Gastrocnemius medialis (tissue), 4 donors: ENCODE measurements around the gene CTTNBP2NL. TPM values are rescaled to one million over a fixed set of nuclear protein-coding genes. Genes with fewer than 3 reads are reported as not detected.
"Not testable (repeated sequence)": the region's sequence is repeated elsewhere in the genome, so short reads cannot be mapped to it uniquely, and the experiment has no call there.

ENCODE experiments used
- ATAC-seq, 2 donors: fragments of 150-250 bp; one replicate each; pipeline ENCODE4 v1.9.1; 2016
- DNase-seq, 2 donors: peaks; one replicate each; pipeline ENCODE4 v3.0.0-alpha.2; 2019
- H3K27ac ChIP-seq, 4 donors: fragments of 200-600 bp; sonication (generic); 1 replicate in 1 of 4; 2 replicates in 3 of 4; pipeline ENCODE4 v1.5.1; 2016 to 2018; ENCODE audit warnings: mild to moderate bottlenecking in 2 of 4, moderate library complexity in 1 of 4
- H3K27me3 ChIP-seq, 3 donors: fragments of 200-600 bp; sonication (generic) in 2 of 3; 1 replicate in 1 of 3; 2 replicates in 2 of 3; pipeline versions ENCODE4 v1.5.1 to v1.6.0; 2016 to 2019; ENCODE audit warnings: mild to moderate bottlenecking in 1 of 3, moderate library complexity in 1 of 3
- H3K36me3 ChIP-seq, 2 donors: fragments of 200-600 bp; sonication (generic) in 1 of 2; one replicate each; pipeline ENCODE4 v1.5.1; 2017 to 2018
- H3K4me1 ChIP-seq, 2 donors: fragments of 200-600 bp; sonication (generic) in 1 of 2; one replicate each; pipeline ENCODE4 v1.5.1; 2016 to 2017; ENCODE audit warnings: mild to moderate bottlenecking in 2 of 2
- H3K4me3 ChIP-seq, 4 donors: fragments of 200-600 bp; sonication (generic) in 3 of 4; 1 replicate in 1 of 4; 2 replicates in 3 of 4; pipeline ENCODE4 v1.5.1; 2016 to 2019; ENCODE audit warnings: mild to moderate bottlenecking in 2 of 4
- H3K9me3 ChIP-seq, 3 donors: fragments of 200-600 bp; sonication (generic) in 2 of 3; 1 replicate in 1 of 3; 2 replicates in 2 of 3; pipeline ENCODE4 v1.5.1; 2016 to 2019
- POLR2A ChIP-seq, 2 donors: fragments of 450-650 bp; IDR thresholded peaks; one replicate each; pipeline ENCODE4 v1.6.1; 2017; ENCODE audit warnings: antibody characterized with exemption in 2 of 2, mild to moderate bottlenecking in 2 of 2, moderate library complexity in 2 of 2
- in situ Hi-C, 4 donors: fragments of 200-750 bp; cut with MboI; loops; one replicate each; pipeline versions ENCODE4 v1.15.0 to v1.8.0; 2017; ENCODE audit warnings: low sequenced_read_pairs in 4 of 4
- intact Hi-C: fragments of 100-400 bp; cut with DNase I; formaldehyde crosslinking; loops from one replicate; pipeline ENCODE4 v1.15.1; 2023; ENCODE audit warnings: low total_unique reads
- total RNA-seq, 4 donors: library from RNA; depleted of rRNA; stranded (reverse); fragments of >200 nt; gene quantifications; one replicate each; pipeline versions ENCODE4 v1.1.0 to v1.2.3, GENCODE V29; 2016
- TF ChIP-seq, protein P1 (sequence below), 5 experiments: fragments of 450-650 bp in 3 of 5; fragments of 200-600 bp in 2 of 5; sonication (generic) in 2 of 5; IDR thresholded peaks in 4 of 5; conservative IDR thresholded peaks in 1 of 5; 1 replicate in 4 of 5; 2 replicates in 1 of 5; pipeline ENCODE4 v1.5.1; 2016 to 2019; ENCODE audit warnings: antibody characterized with exemption in 5 of 5, mild to moderate bottlenecking in 3 of 5, moderate library complexity in 3 of 5

Gene CTTNBP2NL
- total RNA-seq, 4 donors from 2014 or later, result 2.6 to 7.2 (median 3.9) TPM

- Histone ChIP-seq H3K4me3 (no peak overlapping the region), H3K9me3 (no peaks in the 10 kb centered on the region), H3K36me3 (no peaks in the 10 kb centered on the region), H3K4me1 (peaks cover 0 to 6% of the 10 kb centered on the region in 2 donors), H3K27me3 (no peaks in the 10 kb centered on the region), H3K27ac (peak overlapping the region; percentile 59 to 68 (median 66))
- DNase-seq, result no peak
- in situ Hi-C loops, result no loop called here
- no peak for ATAC-seq
- TF ChIP-seq, protein P1, sequence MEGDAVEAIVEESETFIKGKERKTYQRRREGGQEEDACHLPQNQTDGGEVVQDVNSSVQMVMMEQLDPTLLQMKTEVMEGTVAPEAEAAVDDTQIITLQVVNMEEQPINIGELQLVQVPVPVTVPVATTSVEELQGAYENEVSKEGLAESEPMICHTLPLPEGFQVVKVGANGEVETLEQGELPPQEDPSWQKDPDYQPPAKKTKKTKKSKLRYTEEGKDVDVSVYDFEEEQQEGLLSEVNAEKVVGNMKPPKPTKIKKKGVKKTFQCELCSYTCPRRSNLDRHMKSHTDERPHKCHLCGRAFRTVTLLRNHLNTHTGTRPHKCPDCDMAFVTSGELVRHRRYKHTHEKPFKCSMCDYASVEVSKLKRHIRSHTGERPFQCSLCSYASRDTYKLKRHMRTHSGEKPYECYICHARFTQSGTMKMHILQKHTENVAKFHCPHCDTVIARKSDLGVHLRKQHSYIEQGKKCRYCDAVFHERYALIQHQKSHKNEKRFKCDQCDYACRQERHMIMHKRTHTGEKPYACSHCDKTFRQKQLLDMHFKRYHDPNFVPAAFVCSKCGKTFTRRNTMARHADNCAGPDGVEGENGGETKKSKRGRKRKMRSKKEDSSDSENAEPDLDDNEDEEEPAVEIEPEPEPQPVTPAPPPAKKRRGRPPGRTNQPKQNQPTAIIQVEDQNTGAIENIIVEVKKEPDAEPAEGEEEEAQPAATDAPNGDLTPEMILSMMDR (IDR thresholded peaks at IDR 0.05 in 4 of 5, conservative IDR thresholded peaks at IDR 0.05 in 1 of 5), result no peak
- TF ChIP-seq POLR2A (IDR thresholded peaks at IDR 0.05), result no peak
- intact Hi-C loops, result no loop called here
Observed at GRCh38 chr1:112436384-112437156, 40.6 kb downstream of the CTTNBP2NL start.

GRCh38 chr1:112438156-112438555 lies 42.1 kb downstream of the CTTNBP2NL start:
- ATAC-seq, H3K4me3 ChIP-seq, H3K27me3 ChIP-seq, H3K4me1 ChIP-seq, in situ Hi-C loops, H3K36me3 ChIP-seq, H3K9me3 ChIP-seq, intact Hi-C loops, DNase-seq: not testable (repeated sequence)
- H3K27ac ChIP-seq, result peak overlapping the region in 3 of 4 donors; percentile 42 to 62 (median 57)

- H3K27ac ChIP-seq, result peak overlapping the region; percentile 12 to 62 (median 50)
- H3K27me3 ChIP-seq, result no peaks in the 10 kb centered on the region
- DNase-seq (no peak), ATAC-seq (peak; percentile 33 to 42)
- H3K4me1 ChIP-seq, result peaks cover 0 to 6% of the 10 kb centered on the region in 2 donors
- intact Hi-C loops, result no loop called here
- H3K9me3 ChIP-seq, result no peaks in the 10 kb centered on the region
- H3K36me3 ChIP-seq, result no peaks in the 10 kb centered on the region
- H3K4me3 ChIP-seq, result no peak overlapping the region
- in situ Hi-C loops, result no loop called here
- TF ChIP-seq POLR2A (IDR thresholded peaks at IDR 0.05), result no peak
- TF ChIP-seq, protein P1 (IDR thresholded peaks at IDR 0.05 in 4 of 5, conservative IDR thresholded peaks at IDR 0.05 in 1 of 5), result no peak
Observed at GRCh38 chr1:112439592-112439991, 43.6 kb downstream of the CTTNBP2NL start.

- ATAC-seq (no peak), DNase-seq (no peak)
- TF ChIP-seq, protein P1 (IDR thresholded peaks at IDR 0.05 in 4 of 5, conservative IDR thresholded peaks at IDR 0.05 in 1 of 5), result no peak
- no peak for TF ChIP-seq POLR2A (IDR thresholded peaks at IDR 0.05)
- no peaks in the 10 kb centered on the region for H3K27me3 ChIP-seq
- in situ Hi-C loops, result no loop called here
- no peaks in the 10 kb centered on the region for H3K36me3 ChIP-seq
- intact Hi-C loops, result no loop called here
- H3K9me3 ChIP-seq, result no peaks in the 10 kb centered on the region
- peaks cover 0 to 6% of the 10 kb centered on the region in 2 donors for H3K4me1 ChIP-seq
- no peak overlapping the region for H3K4me3 ChIP-seq
- H3K27ac ChIP-seq, result peak overlapping the region in 3 of 4 donors; percentile 42 to 62 (median 57)
Observed at GRCh38 chr1:112440574-112440973, 44.6 kb downstream of the CTTNBP2NL start.

GRCh38 chr1:112444269-112444668 lies 48.3 kb downstream of the CTTNBP2NL start:
- in situ Hi-C loops (no loop called here), intact Hi-C loops (no loop called here)
- no peak overlapping the region for H3K4me3 ChIP-seq
- TF ChIP-seq POLR2A (IDR thresholded peaks at IDR 0.05), result no peak
- TF ChIP-seq, protein P1 (IDR thresholded peaks at IDR 0.05 in 4 of 5, conservative IDR thresholded peaks at IDR 0.05 in 1 of 5), result no peak
- peak overlapping the region in 1 of 4 donors; percentile 15 for H3K27ac ChIP-seq
- H3K36me3 ChIP-seq, result no peaks in the 10 kb centered on the region
- ATAC-seq (no peak), DNase-seq (no peak)
- no peaks in the 10 kb centered on the region for H3K4me1 ChIP-seq
- no peaks in the 10 kb centered on the region for H3K27me3 ChIP-seq
- H3K9me3 ChIP-seq, result no peaks in the 10 kb centered on the region
